Mesenchymal stem cell (in vitro differentiated cells and primary cell): ENCODE data around the gene UBE2E2.

Source experiments
- DNase-seq: peaks from one replicate; pipeline ENCODE4 v3.0.0-alpha.2; 2013
- H2AFZ ChIP-seq: one replicate; pipeline ENCODE4 v1.6.1; 2013; ENCODE audit warnings: low read depth, mild to moderate bottlenecking, control low read depth, inconsistent platforms, low read length, moderate library complexity
- H2AK5ac ChIP-seq: 2 replicates; pipeline ENCODE4 v1.6.1; 2013; ENCODE audit warnings: low read length, moderate library complexity, mild to moderate bottlenecking, inconsistent platforms; ENCODE audit not compliant: severe bottlenecking
- H2BK120ac ChIP-seq: one replicate; pipeline ENCODE4 v1.6.1; 2013; ENCODE audit warnings: low read depth, mild to moderate bottlenecking, inconsistent platforms, low read length, moderate library complexity
- H2BK12ac ChIP-seq, 2 experiments: one replicate each; pipeline ENCODE4 v1.6.1; 2013; ENCODE audit warnings: inconsistent platforms in 2 of 2, low read length in 2 of 2, mild to moderate bottlenecking in 2 of 2, moderate library complexity in 2 of 2, control low read depth in 1 of 2
- H2BK15ac ChIP-seq: one replicate; pipeline ENCODE4 v1.6.1; 2013; ENCODE audit warnings: mild to moderate bottlenecking, low read depth, inconsistent platforms; ENCODE audit not compliant: poor library complexity, severe bottlenecking
- H2BK5ac ChIP-seq: 2 replicates; pipeline ENCODE4 v1.6.1; 2013; ENCODE audit warnings: low read depth, mild to moderate bottlenecking, low read length, control low read depth, inconsistent platforms; ENCODE audit not compliant: poor library complexity, severe bottlenecking
- H3K14ac ChIP-seq, 2 experiments: one replicate each; pipeline ENCODE4 v1.6.1; 2013; ENCODE audit warnings: inconsistent platforms in 2 of 2, low read length in 2 of 2, control low read depth in 1 of 2, mild to moderate bottlenecking in 1 of 2, moderate library complexity in 1 of 2
- H3K18ac ChIP-seq, 2 experiments: one replicate each; pipeline ENCODE4 v1.6.1; 2013; ENCODE audit warnings: inconsistent platforms in 2 of 2, low read length in 2 of 2, control low read depth in 1 of 2, low read depth in 1 of 2, mild to moderate bottlenecking in 1 of 2
- H3K23ac ChIP-seq, 2 experiments: one replicate each; pipeline ENCODE4 v1.6.1; 2013; ENCODE audit warnings: inconsistent platforms in 2 of 2, low read length in 2 of 2, mild to moderate bottlenecking in 2 of 2, moderate library complexity in 2 of 2, control low read depth in 1 of 2
- H3K27ac ChIP-seq: 2 replicates; pipeline ENCODE4 v1.5.1; 2013; ENCODE audit warnings: mild to moderate bottlenecking, moderate library complexity, low read length, control low read depth, inconsistent platforms; ENCODE audit not compliant: poor library complexity, severe bottlenecking
- H3K27me3 ChIP-seq, 2 experiments: 2 replicates each; pipeline versions ENCODE4 v1.6.1 to v1.7.0; 2013; ENCODE audit warnings: low read length in 2 of 2, mild to moderate bottlenecking in 2 of 2, moderate library complexity in 2 of 2, control low read depth in 1 of 2, inconsistent platforms in 1 of 2; ENCODE audit not compliant: control insufficient read depth in 1 of 2, insufficient read depth in 1 of 2
- H3K36me3 ChIP-seq, 2 experiments: 2 replicates each; pipeline versions ENCODE4 v1.6.1 to v1.7.0; 2013; ENCODE audit warnings: low read length in 2 of 2, control low read depth in 1 of 2, inconsistent platforms in 1 of 2, low read depth in 1 of 2, mild to moderate bottlenecking in 1 of 2; ENCODE audit not compliant: insufficient read depth in 2 of 2, control insufficient read depth in 1 of 2
- H3K4ac ChIP-seq, 2 experiments: one replicate each; pipeline ENCODE4 v1.6.1; 2013; ENCODE audit warnings: inconsistent platforms in 2 of 2, low read length in 2 of 2, mild to moderate bottlenecking in 2 of 2, moderate library complexity in 2 of 2, control low read depth in 1 of 2, low read depth in 1 of 2
- H3K4me1 ChIP-seq: 2 replicates; pipeline ENCODE4 v1.6.1; 2013; ENCODE audit warnings: low read depth, low read length, control low read depth; ENCODE audit not compliant: control insufficient read depth, insufficient read depth
- H3K4me2 ChIP-seq: 2 replicates; pipeline ENCODE4 v1.6.1; 2013; ENCODE audit warnings: low read length, mild to moderate bottlenecking, inconsistent platforms; ENCODE audit not compliant: poor library complexity, severe bottlenecking
- H3K4me3 ChIP-seq, 2 experiments: 2 replicates each; pipeline versions ENCODE4 v1.5.1 to v1.7.0; 2013; ENCODE audit warnings: low read length in 2 of 2, mild to moderate bottlenecking in 2 of 2, control low read depth in 1 of 2, low read depth in 1 of 2; ENCODE audit not compliant: insufficient read depth in 1 of 2
- H3K79me1 ChIP-seq: replicated peaks from 2 replicates; pipeline ENCODE4 v1.6.1; 2013; ENCODE audit warnings: mild to moderate bottlenecking, control low read depth, low read length, inconsistent platforms; ENCODE audit not compliant: poor library complexity, severe bottlenecking
- H3K9ac ChIP-seq: 2 replicates; pipeline ENCODE4 v1.7.0; 2013; ENCODE audit warnings: mild to moderate bottlenecking, low read length, moderate library complexity
- H3K9me3 ChIP-seq: 2 replicates; pipeline ENCODE4 v1.7.0; 2013; ENCODE audit warnings: mild to moderate bottlenecking, low read length; ENCODE audit not compliant: control insufficient read depth
- H4K8ac ChIP-seq: one replicate; pipeline ENCODE4 v1.6.1; 2013; ENCODE audit warnings: inconsistent platforms, mild to moderate bottlenecking, low read length, moderate library complexity
- H4K91ac ChIP-seq: one replicate; pipeline ENCODE4 v1.6.1; 2013; ENCODE audit warnings: mild to moderate bottlenecking, low read length, inconsistent platforms
- WGBS: methylation state at CpG from one replicate; pipeline ENCODE4 v1.1.7; 2013; ENCODE audit warnings: mixed read lengths; 5-methylcytosine and 5-hydroxymethylcytosine counted together

UBE2E2 gene

DNA sequence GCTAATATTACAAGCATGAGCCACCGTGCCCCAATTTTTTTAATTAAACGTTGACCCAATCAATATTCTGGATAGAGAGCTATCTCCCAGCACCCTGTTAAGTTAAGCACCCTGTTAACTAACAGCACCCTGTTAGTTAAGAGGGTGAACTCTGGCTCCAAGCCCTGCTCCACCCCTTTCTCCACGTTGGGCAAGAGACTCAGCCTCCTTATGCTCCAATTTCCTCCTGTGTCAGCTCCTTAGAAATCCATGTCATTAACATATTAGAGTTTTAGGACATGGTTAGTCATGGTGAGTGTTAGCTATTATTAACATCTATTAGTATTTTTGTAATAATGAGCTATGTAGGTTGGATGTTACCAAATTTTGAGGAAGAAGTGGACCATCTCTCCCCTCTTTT is 385.4 kb downstream of the UBE2E2 start:
- WGBS, result 93% methylated on average over 2 of the region's 3 CpGs
- no peak for DNase-seq

GRCh38 chr3:23589602-23590001 is 386.5 kb downstream of the UBE2E2 start:
- H2AK5ac ChIP-seq, result no peak overlapping the region
- no peak overlapping the region for H3K4me2 ChIP-seq
- H3K27me3 ChIP-seq, result no peaks in the 10 kb centered on the region
- H2AFZ ChIP-seq, result no peak overlapping the region
- H4K91ac ChIP-seq, result no peak overlapping the region
- H3K14ac ChIP-seq, result no peak overlapping the region
- no peaks in the 10 kb centered on the region for H3K36me3 ChIP-seq
- H4K8ac ChIP-seq, result no peak overlapping the region
- no peaks in the 10 kb centered on the region for H3K9me3 ChIP-seq
- H3K4ac ChIP-seq, result no peak overlapping the region
- H3K9ac ChIP-seq, result no peak overlapping the region
- H3K27ac ChIP-seq, result no peak overlapping the region
- no peak overlapping the region for H3K18ac ChIP-seq
- DNase-seq, result no peak
- H2BK12ac ChIP-seq, result no peak overlapping the region
- no peak overlapping the region for H2BK5ac ChIP-seq
- peaks cover 6% of the 10 kb centered on the region for H3K79me1 ChIP-seq
- no peaks in the 10 kb centered on the region for H3K4me1 ChIP-seq
- no peak overlapping the region for H2BK15ac ChIP-seq
- no peak overlapping the region for H3K4me3 ChIP-seq
- no peak overlapping the region for H2BK120ac ChIP-seq
- 100% methylated on average over 5 of the region's 10 CpGs for WGBS
- no peak overlapping the region for H3K23ac ChIP-seq

More for the DNA sequence above, 385.4 kb downstream of the UBE2E2 start:
- no peak overlapping the region for H3K4me3 ChIP-seq
- H2BK12ac ChIP-seq, result no peak overlapping the region
- no peak overlapping the region for H2BK15ac ChIP-seq
- H2BK5ac ChIP-seq, result no peak overlapping the region
- no peak overlapping the region for H2BK120ac ChIP-seq
- no peak overlapping the region for H3K4me2 ChIP-seq
- peaks cover 9% of the 10 kb centered on the region for H3K79me1 ChIP-seq
- H3K36me3 ChIP-seq, result no peaks in the 10 kb centered on the region
- no peak overlapping the region for H3K23ac ChIP-seq
- H3K9ac ChIP-seq, result no peak overlapping the region
- no peaks in the 10 kb centered on the region for H3K27me3 ChIP-seq
- H3K14ac ChIP-seq, result no peak overlapping the region
- no peak overlapping the region for H2AFZ ChIP-seq
- no peaks in the 10 kb centered on the region for H3K4me1 ChIP-seq
- H2AK5ac ChIP-seq, result no peak overlapping the region
- no peaks in the 10 kb centered on the region for H3K9me3 ChIP-seq
- no peak overlapping the region for H4K91ac ChIP-seq
- no peak overlapping the region for H4K8ac ChIP-seq
- H3K4ac ChIP-seq, result no peak overlapping the region
- H3K27ac ChIP-seq, result no peak overlapping the region
- no peak overlapping the region for H3K18ac ChIP-seq

- H3K9ac ChIP-seq, result no peak overlapping the region
- no peak for DNase-seq
- no peak overlapping the region for H2AK5ac ChIP-seq
- no peak overlapping the region for H4K91ac ChIP-seq
- H3K27ac ChIP-seq, result no peak overlapping the region
- no peak overlapping the region for H3K18ac ChIP-seq
- H2BK15ac ChIP-seq, result no peak overlapping the region
- H4K8ac ChIP-seq, result no peak overlapping the region
- no peak overlapping the region for H3K14ac ChIP-seq
- H2BK120ac ChIP-seq, result no peak overlapping the region
- no peaks in the 10 kb centered on the region for H3K9me3 ChIP-seq
- H3K27me3 ChIP-seq, result no peaks in the 10 kb centered on the region
- H2BK12ac ChIP-seq, result no peak overlapping the region
- WGBS, result 87% methylated on average over 5 of the region's 8 CpGs
- no peak overlapping the region for H3K4ac ChIP-seq
- no peaks in the 10 kb centered on the region for H3K4me1 ChIP-seq
- H3K4me2 ChIP-seq, result no peak overlapping the region
- H2BK5ac ChIP-seq, result no peak overlapping the region
- H3K79me1 ChIP-seq, result peaks cover 3% of the 10 kb centered on the region
- no peak overlapping the region for H3K23ac ChIP-seq
- no peaks in the 10 kb centered on the region for H3K36me3 ChIP-seq
- no peak overlapping the region for H3K4me3 ChIP-seq
- H2AFZ ChIP-seq, result no peak overlapping the region
Observed at GRCh38 chr3:23590424-23591273, 387.5 kb downstream of the UBE2E2 start.

- H3K23ac ChIP-seq, result no peak overlapping the region
- no peak overlapping the region for H3K9ac ChIP-seq
- peaks cover 2% of the 10 kb centered on the region for H3K9me3 ChIP-seq
- H2BK15ac ChIP-seq, result no peak overlapping the region
- H4K8ac ChIP-seq, result no peak overlapping the region
- no peak overlapping the region for H2BK5ac ChIP-seq
- 100% methylated on average over 1 of the region's 2 CpGs for WGBS
- no peak overlapping the region for H2AK5ac ChIP-seq
- H4K91ac ChIP-seq, result no peak overlapping the region
- no peaks in the 10 kb centered on the region for H3K27me3 ChIP-seq
- H3K79me1 ChIP-seq, result peaks cover 3% of the 10 kb centered on the region
- no peak overlapping the region for H3K14ac ChIP-seq
- no peak overlapping the region for H3K18ac ChIP-seq
- H3K4me3 ChIP-seq, result no peak overlapping the region
- no peak overlapping the region for H2BK12ac ChIP-seq
- no peak for DNase-seq
- no peaks in the 10 kb centered on the region for H3K36me3 ChIP-seq
- no peaks in the 10 kb centered on the region for H3K4me1 ChIP-seq
- H2BK120ac ChIP-seq, result no peak overlapping the region
- H3K4ac ChIP-seq, result no peak overlapping the region
- no peak overlapping the region for H3K4me2 ChIP-seq
- H3K27ac ChIP-seq, result no peak overlapping the region
- H2AFZ ChIP-seq, result no peak overlapping the region
Observed at GRCh38 chr3:23591374-23591773, 388.2 kb downstream of the UBE2E2 start.
